ENCODE measurements around the gene DOCK3.

The DOCK3 gene

GRCh38 chr3:50657407-50657806 lies 17.3 kb upstream of the DOCK3 start:
- no peak overlapping the region for H3K4me3 ChIP-seq (ENCODE audit: low read depth, low read length)
- no peak for TF ChIP-seq CTCF (conservative IDR thresholded peaks at IDR 0.05; ENCODE audit: low read depth, low read length)

GRCh38 chr3:50657816-50658215 lies 16.9 kb upstream of the DOCK3 start:
- no peak overlapping the region for H3K4me3 ChIP-seq (ENCODE audit: low read depth, low read length)
- DNase-seq (ENCODE audit: low read depth) = no peak
- no peak for TF ChIP-seq CTCF (conservative IDR thresholded peaks at IDR 0.05; ENCODE audit: low read depth, low read length)

More at GRCh38 chr3:50657407-50657806, 17.3 kb upstream of the DOCK3 start:
- DNase-seq (ENCODE audit: low read depth) = no peak

GRCh38 chr3:50658416-50658815 lies 16.3 kb upstream of the DOCK3 start:
- DNase-seq (ENCODE audit: low read depth) = no peak

GRCh38 chr3:50658831-50659230 lies 15.9 kb upstream of the DOCK3 start:
- no peak for TF ChIP-seq CTCF (conservative IDR thresholded peaks at IDR 0.05; ENCODE audit: low read depth, low read length)
- DNase-seq (ENCODE audit: low read depth) = no peak
- H3K4me3 ChIP-seq (ENCODE audit: low read depth, low read length) = no peak overlapping the region

More at GRCh38 chr3:50658416-50658815, 16.3 kb upstream of the DOCK3 start:
- no peak overlapping the region for H3K4me3 ChIP-seq (ENCODE audit: low read depth, low read length)
- TF ChIP-seq CTCF (conservative IDR thresholded peaks at IDR 0.05; ENCODE audit: low read depth, low read length) = no peak

- no peak for DNase-seq (ENCODE audit: low read depth)
- TF ChIP-seq CTCF (conservative IDR thresholded peaks at IDR 0.05; ENCODE audit: low read depth, low read length) = no peak
- H3K4me3 ChIP-seq (ENCODE audit: low read depth, low read length) = no peak overlapping the region
These were observed 14.3 kb upstream of the DOCK3 start for GRCh38 chr3:50660386-50660785.

- DNase-seq (ENCODE audit: low read depth) = no peak
- no peak overlapping the region for H3K4me3 ChIP-seq (ENCODE audit: low read depth, low read length)
- TF ChIP-seq CTCF (conservative IDR thresholded peaks at IDR 0.05; ENCODE audit: low read depth, low read length) = no peak
These were observed 13.3 kb upstream of the DOCK3 start for GRCh38 chr3:50661321-50661837.

- no peak overlapping the region for H3K4me3 ChIP-seq (ENCODE audit: low read depth, low read length)
- no peak for DNase-seq (ENCODE audit: low read depth)
- TF ChIP-seq CTCF (conservative IDR thresholded peaks at IDR 0.05; ENCODE audit: low read depth, low read length) = no peak
These were observed 12.3 kb upstream of the DOCK3 start for GRCh38 chr3:50662408-50662807.

Measured in choroid plexus epithelial cell (primary cell).